LNCaP clone FGC (cell line): ENCODE results near the gene SLC25A13.

Source experiments
- DNase-seq: peaks from one replicate; pipeline ENCODE4 v3.0.0-alpha.2; 2011; ENCODE audit warnings: low read depth
- H3K4me3 ChIP-seq: 2 replicates; pipeline ENCODE4 v1.5.1; 2011; ENCODE audit warnings: mild to moderate bottlenecking, low read depth, low read length, control low read depth
- TF ChIP-seq, protein P1 (sequence below): IDR thresholded peaks from 2 replicates; pipeline ENCODE4 v1.5.1; 2012; ENCODE audit warnings: mild to moderate bottlenecking; ENCODE audit not compliant: control insufficient read depth, insufficient read depth; ENCODE audit errors: extremely low read depth

The SLC25A13 gene

DNA sequence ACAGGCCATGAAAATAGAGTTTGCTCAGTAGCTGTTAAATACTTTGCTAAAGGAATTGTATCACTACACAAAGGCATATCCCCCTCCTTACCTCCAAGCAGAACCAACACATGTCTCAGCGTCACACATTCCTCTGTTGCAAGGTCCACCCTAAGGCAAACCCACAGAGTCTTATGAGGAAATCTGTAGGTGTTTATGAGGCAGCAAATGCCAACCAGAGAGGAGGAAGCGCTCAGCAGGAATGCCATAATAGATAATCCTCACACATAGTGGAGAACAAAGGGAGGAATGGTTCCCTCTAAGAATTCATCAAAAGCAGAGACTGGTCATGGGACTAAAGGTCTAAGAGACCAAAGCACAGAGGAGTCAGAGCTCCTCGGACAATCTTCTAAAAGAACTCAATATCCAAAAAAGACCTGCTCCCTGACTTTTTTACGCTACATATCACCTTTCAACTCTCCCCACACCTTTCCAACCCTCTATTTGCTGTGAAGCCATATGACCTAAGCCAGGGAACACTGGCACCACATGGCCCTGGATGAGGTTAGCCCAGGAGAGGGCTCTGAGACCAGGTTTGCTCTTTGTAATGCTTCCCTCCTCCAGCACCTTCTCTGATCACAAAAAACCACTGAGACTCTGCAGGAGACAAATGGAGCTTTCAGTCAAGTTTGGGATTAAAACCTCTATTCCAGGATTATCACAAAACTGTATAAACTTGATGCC is 7.3 kb downstream of the SLC25A13 start:
- TF ChIP-seq, protein P1, sequence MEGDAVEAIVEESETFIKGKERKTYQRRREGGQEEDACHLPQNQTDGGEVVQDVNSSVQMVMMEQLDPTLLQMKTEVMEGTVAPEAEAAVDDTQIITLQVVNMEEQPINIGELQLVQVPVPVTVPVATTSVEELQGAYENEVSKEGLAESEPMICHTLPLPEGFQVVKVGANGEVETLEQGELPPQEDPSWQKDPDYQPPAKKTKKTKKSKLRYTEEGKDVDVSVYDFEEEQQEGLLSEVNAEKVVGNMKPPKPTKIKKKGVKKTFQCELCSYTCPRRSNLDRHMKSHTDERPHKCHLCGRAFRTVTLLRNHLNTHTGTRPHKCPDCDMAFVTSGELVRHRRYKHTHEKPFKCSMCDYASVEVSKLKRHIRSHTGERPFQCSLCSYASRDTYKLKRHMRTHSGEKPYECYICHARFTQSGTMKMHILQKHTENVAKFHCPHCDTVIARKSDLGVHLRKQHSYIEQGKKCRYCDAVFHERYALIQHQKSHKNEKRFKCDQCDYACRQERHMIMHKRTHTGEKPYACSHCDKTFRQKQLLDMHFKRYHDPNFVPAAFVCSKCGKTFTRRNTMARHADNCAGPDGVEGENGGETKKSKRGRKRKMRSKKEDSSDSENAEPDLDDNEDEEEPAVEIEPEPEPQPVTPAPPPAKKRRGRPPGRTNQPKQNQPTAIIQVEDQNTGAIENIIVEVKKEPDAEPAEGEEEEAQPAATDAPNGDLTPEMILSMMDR: no peak
- H3K4me3 ChIP-seq: no peak overlapping the region
- no peak for DNase-seq

DNA sequence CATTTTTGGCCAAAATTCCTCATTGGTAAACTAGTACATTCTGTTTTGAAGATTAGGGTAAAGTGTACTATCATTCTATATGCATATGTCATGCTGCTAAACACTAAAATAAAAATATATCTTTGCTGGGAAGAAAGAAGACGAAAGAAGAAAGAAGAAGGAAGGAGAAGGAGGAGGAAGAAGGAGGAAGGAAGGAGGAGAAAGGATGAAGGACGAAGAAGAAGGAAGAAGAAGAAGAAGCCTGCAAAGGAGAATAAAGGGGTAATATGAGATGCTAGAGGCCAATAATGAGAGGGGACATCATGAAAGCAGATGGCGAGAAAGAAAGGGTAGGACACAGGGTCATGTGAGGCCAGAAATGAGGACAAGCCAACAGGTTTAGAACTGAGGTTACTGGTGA is 8.0 kb downstream of the SLC25A13 start:
- TF ChIP-seq, protein P1: no peak
- DNase-seq: no peak
- H3K4me3 ChIP-seq: no peak overlapping the region

DNA sequence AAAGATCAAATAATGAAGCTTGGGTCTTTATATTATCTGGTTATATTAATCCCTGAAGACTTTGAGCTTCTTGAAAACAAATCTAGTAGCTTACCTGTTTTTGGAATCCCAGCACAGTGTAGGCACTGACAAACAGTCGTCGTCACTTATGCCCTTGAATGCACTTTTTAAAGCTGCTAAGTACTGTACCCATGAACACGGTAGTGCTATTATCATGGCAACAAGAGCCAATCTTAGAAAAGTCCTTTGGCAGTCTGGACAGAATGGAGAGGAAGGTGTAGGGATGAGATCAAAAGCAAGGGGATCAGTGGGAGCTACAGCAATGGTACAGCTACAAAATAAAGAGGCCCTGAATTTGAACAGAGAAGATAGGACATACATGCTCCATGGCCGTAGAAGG is 9.4 kb downstream of the SLC25A13 start:
- H3K4me3 ChIP-seq: no peak overlapping the region
- TF ChIP-seq, protein P1: no peak
- DNase-seq: no peak

DNA sequence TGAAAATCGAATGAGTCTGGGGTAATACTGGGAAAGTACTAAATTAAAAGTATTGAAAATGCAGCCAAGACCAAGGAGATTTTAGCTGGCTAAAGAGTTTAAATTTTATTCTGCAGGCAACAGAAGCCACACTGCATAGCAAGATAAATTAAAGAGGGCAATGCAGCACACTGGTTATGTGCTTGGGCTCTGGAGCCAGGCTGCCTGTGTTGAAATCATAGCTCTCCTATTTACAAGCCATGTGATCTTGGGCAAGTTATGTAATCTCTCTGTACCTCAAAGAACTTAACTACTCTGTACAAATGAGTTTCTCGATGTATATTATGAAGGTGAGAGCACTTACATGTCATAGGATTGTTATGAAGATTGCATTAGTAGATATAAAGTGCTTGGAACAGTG is 9.9 kb downstream of the SLC25A13 start:
- TF ChIP-seq, protein P1: no peak

DNA sequence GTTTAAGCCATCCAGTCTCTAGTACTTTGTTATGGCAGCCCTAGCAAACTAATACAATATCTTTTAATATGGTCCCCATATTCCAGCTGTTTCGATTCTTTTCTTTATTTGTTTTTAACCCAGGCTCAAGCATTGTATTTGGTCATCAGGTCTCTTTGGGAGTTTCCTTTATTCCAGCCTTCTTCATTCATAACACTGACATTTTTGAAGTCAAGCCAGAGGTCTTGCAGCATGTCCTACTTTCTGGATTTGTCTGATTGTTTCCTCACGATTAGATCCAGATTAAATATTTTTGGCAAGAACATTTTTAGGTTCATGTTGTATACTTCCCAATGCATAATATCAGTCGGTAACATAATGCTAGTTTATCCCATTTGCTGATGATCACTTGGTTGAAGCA is 11.8 kb downstream of the SLC25A13 start:
- TF ChIP-seq, protein P1: no peak
- DNase-seq: no peak
- no peak overlapping the region for H3K4me3 ChIP-seq

More for the DNA sequence above, 9.9 kb downstream of the SLC25A13 start:
- H3K4me3 ChIP-seq: no peak overlapping the region
- no peak for DNase-seq

DNA sequence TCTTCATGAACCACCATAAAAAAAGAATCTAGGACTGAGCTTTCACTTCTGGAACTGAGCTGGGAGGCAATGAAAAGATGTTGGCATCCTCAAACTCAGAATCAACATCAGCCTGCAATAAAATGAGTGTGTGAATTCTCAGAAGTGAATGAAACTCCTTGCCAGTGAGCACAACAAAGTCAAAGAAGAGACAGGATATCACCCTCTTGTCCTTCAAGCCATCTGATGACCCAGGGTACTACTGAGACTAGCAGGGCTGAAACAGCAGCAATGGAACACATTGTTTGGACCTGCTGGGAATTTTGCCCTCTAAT is 13.0 kb downstream of the SLC25A13 start:
- H3K4me3 ChIP-seq: no peak overlapping the region
- DNase-seq: no peak
- TF ChIP-seq, protein P1: no peak
